Cerebellar cortex (tissue), 1 donor: ENCODE results near the gene DRG1.
A peak's percentile ranks its signal among the peaks of the same experiment; 100 is the strongest.
"Not testable (repeated sequence)": the region's sequence is repeated elsewhere in the genome, so short reads cannot be mapped to it uniquely, and the experiment has no call there.

Source experiments
- DNase-seq: peaks from one replicate; pipeline ENCODE4 v3.0.0-alpha.2; 2015; ENCODE audit warnings: low spot score

DRG1 gene

GRCh38 chr22:31442768-31443489 lies 43.5 kb downstream of the DRG1 start:
- DNase-seq, result no peak

GRCh38 chr22:31443516-31443915 lies 44.1 kb downstream of the DRG1 start:
- no peak for DNase-seq

GRCh38 chr22:31445642-31446041 lies 46.2 kb downstream of the DRG1 start:
- no peak for DNase-seq

DNA sequence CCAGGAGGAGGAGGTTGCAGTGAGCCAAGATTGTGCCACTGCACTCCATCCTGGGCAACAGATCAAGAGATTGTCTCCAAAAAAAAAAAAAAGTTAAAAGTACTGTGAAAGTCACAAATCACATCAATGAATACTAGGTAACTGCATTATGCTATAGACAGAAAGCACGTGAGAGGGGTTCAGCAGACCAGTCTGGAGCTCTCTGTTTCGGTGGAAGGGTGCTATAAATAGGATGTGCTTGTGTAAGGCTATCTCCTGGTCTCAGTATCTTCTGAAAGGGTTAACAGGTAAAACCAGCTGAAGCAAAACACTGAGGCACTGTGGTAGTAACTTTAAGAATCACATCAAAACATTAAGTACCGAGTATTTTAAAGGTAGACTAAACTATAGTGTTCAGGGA lies 46.8 kb downstream of the DRG1 start:
- DNase-seq, result no peak

GRCh38 chr22:31446767-31447166 lies 47.4 kb downstream of the DRG1 start:
- no peak for DNase-seq

DNA sequence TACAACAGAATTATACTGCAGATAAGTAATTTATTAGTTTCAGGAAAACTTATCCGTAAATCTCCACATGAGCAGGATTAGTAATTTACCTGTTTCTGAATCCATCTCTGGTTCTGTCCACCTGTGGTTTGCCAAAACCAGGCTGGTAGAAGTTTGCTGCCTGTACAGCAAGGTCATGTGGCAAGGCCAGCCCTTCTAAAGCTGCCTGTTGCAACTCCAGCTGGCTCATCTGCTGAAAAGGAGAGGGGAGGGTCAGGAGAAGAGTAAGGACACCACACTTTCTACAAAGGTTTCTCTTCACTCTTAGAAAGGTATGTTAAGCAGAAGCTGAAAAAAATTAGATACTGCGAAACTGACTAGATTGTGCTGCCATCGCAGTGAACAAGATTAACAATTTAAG lies 47.9 kb downstream of the DRG1 start:
- DNase-seq, result no peak

- no peak for DNase-seq
Observed at GRCh38 chr22:31448382-31448781, 49.0 kb downstream of the DRG1 start.

DNA sequence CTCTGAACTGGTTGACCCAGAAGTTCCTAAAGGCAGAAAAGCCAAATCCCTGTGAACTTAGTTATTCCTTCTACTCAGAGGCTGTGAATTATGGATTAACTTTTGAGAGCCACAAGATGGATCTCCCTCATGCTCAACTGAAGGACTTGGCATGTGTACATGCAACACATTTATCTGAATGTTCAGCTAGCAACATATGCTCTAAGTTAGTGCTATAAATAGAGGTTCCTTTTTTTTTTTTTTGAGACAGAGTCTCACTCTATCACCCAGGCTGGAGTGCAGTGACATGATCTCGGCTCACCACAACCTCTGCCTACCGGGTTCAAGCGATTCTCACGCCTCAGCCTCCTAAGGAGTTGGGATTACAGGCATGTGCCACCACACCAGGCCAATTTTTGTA lies 50.1 kb downstream of the DRG1 start:
- DNase-seq, result no peak

GRCh38 chr22:31451709-31452571 lies 52.5 kb downstream of the DRG1 start:
- DNase-seq, result peak; percentile 47

DNA sequence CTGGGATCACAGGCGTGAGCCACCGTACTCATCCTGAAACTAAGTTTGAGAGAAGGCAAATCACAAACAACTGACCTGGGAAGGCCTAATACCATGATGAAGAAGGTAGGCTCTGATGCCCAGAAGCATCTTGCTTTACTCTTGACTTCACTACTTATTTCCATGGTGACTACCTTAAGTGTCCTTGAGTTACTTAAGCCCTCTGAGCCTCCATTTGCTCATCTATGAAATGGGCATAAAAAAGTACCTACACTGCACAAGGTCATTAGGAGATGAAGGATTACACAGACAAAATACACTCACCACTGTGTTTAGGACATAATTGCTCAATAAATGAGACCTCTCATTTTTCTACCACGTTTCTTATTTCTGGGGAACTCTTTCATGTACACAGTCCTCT lies 62.3 kb downstream of the DRG1 start:
- no peak for DNase-seq

DNA sequence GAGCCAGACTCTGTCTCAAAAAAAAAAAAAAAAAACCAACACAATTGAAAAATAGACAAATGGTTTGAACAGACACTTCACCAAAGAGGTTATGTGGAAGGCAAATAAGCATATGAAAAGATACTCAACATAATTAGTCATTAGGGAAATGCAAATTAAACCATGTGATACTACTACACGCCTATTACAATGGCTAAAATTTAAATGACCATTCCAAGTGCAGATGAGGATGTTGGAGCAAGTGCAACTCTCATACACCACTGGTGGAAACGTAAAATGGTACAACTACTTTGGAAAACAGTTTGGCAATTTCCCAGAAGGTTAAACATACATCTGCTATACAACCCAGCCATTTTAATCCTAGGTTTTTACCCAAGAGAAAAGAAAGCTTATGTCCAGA lies 65.9 kb downstream of the DRG1 start:
- no peak for DNase-seq

DNA sequence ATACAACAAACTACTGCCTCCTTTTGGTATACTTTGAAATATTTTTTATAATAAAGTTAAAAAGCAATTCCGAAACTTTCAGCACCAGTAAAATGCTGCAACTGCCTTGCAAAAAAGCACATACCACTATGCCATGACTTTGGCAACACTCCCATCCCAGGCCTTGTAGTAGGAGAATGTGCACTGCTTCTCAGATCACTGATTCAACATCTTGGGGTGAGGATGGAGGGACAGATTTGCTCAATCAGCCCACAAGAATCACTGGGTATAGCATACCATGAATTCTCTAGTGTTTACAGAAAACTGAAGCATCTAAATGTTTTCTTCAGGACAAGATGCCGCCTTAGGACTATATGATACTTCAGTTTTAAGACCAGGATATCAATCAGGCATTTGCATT lies 75.3 kb downstream of the DRG1 start:
- DNase-seq, result no peak

DNA sequence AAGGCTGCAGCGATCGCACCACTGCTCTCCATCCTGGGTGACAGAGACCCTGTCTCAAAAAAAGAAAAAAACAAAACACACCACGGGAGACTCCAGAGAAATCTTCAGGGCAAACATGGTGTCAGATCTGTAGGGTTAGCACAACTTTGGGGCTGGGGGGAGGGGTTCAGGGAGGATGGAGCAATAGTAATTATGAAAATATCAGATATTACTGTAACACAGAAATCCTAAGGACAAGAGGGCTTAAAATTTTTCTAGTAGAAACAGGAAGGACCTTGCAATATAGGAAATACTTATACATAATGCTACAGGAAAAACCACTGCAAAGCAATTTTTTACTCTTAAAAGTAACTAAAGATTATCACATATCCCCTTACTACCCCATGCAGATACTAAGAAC lies 76.4 kb downstream of the DRG1 start:
- no peak for DNase-seq

GRCh38 chr22:31477329-31477728 lies 77.9 kb downstream of the DRG1 start:
- no peak for DNase-seq

DNA sequence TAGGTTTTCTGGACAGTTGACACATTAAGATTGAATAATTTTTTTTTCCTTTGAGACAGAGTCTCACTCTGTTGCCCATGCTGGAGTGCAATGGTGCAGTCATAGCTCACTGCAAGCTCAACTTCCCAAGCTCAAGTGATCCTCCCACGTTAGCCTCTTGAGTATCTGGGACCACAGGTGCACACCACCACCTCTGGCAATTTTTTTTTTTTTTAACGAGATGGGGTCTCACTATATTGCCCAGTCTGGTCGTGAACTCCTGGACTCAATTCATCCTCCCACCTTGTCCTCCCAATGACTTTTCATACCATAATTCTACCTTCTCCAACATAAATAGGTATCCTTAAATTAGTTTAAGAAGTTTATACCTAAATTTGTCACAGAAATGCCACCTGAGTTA lies 81.7 kb downstream of the DRG1 start:
- no peak for DNase-seq

- not testable (repeated sequence) for DNase-seq
Observed at GRCh38 chr22:31482470-31482869, 83.1 kb downstream of the DRG1 start.
